Activated naive CD4-positive, alpha-beta T cell treated with anti-CD3 and anti-CD28 coated beads, Interleukin-2, amount 50 U/mL, for 16 hours (primary cell): ENCODE results near the gene TBC1D20.
A peak's percentile ranks its signal among the peaks of the same experiment; 100 is the strongest.

Experiments used
- DNase-seq: peaks from one replicate; pipeline ENCODE4 v3.0.0-alpha.2; 2020

Gene TBC1D20

DNA sequence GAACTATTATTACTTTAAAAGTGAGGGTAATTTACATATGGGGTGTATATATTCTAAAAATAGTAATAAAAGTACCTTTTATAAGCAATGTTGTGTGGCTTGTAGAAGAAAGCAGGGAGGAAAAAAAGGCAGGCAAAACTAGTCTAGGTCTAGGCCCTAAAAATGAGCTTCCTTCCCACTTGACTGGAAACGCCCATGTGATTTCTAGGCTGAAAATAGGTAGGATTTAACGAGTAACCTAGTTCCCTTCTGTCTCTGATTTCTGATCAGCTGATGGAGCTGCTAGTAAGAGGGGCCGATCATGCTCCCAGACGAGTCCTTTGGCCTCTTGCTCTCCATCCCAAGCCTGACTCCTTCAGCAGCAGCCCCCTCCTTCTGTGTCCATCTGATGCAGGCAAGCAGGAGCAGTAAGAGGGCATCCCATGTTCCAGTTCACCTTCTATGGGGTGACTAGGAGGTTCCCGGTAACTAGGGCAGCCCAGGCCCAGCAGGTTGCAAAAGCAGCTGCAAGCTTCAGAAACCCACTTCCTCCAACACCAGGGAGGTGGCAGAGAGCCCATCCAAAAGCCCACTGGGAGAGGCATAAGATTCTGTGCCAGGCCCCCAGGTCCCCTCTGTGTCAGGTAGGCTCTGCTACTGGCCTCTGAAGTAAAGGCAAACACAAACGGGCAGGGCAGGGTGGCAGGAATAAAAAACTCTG, 24.4 kb downstream of the TBC1D20 start:
- no peak for DNase-seq

DNA sequence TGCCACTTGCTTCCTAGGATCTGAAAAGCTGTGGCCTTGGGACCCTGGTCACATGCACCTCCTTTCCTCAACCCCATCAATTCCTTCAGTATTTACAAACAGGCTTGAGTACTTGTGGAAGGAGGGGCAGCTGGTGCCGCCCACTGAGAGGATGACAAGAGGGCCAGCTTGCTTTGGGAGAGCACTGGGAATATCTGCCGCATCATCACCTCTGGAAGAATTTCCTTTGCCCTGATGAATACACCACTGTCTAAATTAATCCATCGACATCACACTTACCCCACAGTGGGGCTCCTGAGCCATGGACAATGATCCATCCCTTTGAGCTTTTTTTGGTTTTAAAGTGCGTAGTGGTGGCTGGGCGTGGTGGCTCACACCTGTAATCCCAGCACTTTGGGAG, 25.9 kb downstream of the TBC1D20 start:
- no peak for DNase-seq

DNA sequence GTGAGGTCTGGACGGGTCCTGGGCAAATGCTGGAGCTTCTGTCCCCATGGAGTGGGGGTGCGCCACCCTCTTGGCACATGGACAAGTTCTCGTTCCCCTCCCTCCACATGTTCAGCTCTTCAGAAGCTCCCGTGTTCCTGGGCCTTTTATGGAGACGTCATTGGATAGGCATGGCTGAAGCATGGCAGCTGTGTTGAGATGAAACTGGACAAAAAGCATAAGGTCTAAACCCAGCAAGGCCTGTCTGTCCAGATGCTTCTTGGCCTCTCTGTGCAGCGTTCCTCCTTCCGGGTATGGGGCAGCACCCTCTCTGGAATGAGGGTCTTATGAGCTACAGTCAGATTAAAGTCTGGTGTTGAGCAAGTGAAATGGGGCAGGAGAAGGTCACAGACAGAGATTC, 26.8 kb downstream of the TBC1D20 start:
- DNase-seq = no peak

DNA sequence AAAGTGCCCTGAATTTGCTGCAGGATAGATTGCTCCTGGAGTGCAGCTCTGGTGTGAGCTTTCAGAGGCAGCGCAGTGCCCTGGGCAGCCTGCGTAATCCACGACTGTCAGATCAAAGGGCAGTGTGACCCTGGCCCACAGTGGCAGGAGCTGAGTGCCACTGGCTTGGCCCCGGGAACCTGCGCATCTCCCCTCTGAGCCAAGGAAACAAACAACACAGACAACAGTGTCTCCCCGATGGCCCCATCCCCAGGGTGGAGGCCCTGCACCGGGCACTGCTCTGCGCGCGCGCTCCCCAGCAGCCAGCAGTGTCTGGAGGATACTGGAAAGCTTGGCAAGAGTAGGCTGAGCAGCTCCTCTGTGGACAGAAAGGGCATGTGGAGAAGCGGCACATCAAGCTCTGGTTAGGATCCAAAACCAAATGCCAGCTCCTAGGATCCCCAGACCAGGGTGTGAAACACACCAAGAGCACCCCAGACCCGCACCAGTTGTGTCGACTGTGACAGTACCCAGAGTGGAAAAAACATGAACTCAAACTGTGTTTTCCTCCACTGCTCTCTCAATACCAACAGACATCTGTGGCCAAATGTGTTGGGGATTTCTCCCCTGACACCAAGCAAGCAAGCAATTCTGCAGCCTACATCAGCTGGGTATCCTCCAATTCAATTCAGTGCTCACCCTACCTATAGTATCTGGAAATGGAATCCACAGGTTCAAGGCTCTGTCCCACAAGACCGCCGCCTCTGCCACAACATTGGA, 27.5 kb downstream of the TBC1D20 start:
- no peak for DNase-seq

DNA sequence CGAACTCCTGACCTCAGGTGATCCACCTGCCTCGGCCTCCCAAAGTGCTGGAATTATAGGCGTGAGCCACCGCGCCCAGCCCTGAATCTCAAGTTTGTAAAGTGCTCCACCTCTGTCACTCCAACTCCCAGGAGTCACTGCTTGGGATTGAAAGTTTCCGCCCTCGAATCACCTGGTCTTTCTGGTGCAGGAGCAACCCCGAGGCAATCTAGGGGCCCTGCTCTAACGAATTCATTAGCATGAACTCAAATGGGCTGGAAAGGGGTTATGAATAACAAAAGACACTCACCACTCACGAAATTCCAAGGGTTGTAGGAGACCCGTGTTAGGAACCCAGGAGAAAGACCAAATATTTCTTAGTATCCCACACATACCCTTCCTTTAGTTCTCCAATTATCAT, 28.1 kb downstream of the TBC1D20 start:
- no peak for DNase-seq

DNA sequence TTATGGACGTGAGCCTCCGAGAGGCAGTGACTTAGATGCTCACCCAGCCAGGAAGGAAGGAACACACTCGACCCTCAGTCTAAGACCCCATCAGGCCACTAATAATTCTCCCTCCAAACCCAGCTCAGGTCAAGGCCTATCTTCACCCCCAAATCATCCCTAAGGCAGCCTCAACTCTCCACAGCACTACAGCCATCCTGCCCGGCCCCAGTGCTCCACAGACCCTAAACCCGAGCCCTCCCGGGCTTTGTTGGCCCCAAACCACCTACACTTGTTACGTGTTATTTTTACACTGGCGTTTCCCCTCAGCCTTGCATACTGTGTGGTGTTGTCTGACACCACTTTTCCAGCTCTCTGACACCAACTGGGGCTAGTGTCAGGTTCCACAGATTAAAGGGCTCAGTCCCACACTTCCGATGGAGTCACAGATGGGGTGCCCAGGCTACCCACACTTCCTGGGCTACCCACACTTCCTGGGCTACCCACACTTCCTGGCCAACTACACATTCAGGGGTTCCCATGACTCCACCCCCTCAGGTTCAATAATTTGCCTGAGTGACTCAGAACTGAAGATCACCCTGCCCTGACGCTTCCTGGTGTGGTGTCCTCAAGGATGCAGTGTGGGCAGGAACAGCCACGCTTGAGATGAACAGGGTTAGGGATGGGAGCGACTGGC, 28.9 kb downstream of the TBC1D20 start:
- DNase-seq = peak; percentile 53

DNA sequence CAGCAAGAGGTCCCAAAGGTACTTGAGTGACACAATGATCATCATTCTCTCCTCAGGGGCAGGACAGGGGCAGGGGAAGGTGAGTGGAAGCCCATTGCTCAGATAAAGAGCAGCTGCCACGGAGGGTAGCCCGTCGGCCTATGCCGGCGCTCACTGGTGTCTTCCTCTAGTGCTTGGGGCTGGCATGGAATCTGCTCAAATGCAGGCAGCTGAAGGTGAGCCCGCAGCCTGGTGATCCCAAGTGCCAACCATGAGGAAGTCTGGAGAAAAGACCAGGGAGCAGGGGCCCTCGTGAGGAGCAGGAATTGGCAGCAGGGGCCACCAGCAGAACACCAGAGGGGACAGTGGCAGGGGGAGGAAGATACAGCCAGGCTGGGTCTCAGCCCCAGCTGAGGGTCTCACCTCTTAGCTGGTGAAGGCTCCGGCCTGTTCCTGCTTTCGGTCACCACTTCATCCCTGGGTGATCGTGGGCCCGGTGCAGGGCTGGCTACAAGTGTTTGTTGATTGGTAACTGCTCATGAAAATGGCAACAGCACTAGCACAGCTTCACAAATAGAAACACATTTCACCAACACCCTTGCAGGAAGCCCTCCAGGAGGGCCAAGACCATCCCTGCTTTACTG, 29.5 kb downstream of the TBC1D20 start:
- no peak for DNase-seq

DNA sequence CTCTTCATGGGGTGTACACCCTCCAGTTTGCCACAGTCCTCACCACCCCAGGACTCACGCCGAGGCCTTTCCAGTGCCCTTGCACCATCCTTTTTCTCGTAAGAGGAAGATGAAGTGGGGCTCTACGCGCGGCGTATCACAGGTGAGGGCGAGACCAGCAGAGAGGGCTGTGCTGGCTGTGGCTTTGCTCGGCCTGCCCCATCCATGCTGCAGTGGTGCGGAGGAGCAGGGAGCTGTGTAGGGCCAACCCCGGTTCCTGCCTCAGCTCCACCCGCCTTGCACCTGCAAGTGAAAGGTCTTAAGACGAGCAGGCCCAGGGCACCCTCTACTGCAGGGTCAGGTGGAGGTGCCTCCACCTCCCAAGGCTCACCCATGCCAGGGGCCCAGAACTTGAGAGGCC, 30.1 kb downstream of the TBC1D20 start:
- DNase-seq = no peak

DNA sequence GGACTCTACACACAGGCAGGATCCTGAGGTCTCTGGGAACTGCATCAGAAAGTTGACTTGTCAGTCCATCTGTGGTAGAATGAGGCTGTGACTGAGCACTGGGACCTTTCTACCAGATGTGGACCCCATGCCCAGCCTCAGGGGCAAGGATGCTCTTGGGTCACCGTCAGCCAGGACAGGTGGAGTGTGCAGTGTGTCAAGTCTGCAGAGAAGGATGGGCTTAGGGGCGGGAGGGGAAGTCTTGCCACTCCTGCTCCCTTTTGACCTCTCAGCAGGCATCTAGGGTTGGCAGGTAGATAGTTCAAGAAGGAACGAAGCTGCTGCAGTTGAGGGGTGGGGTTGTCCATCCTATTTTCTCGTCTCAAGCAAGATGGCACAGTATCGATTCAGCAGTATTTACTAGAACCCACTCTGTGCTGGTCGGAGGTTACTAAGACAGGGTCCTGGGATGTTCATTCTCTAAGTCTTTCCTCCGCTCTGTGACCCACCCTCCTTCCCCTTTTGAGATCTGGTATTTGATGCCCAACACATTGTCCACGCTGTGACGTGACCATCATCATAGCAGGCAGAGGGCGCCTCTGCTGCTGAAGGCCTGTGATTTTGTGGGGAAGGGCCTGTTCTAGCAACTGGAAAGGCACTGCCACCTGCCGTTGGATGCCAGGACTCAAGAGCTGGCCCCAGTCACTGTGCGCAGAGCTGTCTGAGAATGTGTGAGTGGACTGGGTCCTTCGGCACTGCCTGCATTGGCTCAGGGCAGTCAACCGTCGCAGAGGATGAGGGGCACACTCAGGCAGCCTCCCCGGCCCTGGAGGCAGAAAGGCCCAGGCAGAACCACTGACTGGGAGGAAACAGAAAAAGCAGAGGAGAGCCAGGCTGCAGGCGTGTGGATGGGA, 31.1 kb downstream of the TBC1D20 start:
- peak; percentile 32 for DNase-seq

DNA sequence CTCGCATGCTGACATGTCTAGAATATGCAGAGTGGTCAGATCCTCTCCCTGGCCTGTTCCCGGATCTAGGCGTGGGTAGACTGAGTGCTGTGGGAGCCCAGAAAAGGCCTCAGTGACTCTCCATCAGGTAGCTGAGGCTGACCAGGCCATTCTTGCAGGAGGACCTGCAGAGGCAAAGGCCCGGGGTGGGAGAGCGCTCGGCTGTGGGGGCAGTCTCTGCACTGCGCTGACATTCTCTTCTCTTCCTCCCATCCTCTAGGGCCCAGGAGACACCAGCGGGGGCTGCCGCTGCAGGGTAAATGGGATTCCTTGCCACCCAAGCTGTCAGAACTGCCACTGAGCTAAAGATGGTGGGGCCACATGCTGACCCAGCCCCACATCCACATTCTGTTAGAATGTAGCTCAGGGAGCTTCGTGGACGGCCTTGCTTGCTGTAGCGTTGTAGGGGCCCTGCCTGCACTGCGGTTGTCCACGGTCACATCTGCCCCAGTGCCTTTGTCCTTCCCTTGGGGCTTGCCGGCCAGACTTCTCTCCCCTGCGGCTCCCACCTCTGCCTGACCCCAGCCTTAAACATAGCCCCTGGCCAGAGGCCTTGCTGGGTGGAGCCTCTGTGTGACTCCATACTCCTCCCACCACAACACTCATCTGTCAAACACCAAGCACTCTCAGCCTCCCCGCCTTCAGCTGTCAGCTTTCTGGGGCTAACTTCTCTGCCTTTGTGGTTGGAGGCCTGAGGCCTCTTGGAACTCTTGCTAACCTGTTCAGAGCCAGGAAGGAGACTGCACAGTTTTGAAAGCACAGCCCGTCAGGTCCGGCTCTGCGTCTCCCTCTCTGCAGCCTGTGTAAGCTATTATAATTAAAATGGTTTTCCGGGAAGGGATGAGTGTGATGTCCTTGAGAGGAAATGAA, 32.0 kb downstream of the TBC1D20 start:
- DNase-seq = no peak

DNA sequence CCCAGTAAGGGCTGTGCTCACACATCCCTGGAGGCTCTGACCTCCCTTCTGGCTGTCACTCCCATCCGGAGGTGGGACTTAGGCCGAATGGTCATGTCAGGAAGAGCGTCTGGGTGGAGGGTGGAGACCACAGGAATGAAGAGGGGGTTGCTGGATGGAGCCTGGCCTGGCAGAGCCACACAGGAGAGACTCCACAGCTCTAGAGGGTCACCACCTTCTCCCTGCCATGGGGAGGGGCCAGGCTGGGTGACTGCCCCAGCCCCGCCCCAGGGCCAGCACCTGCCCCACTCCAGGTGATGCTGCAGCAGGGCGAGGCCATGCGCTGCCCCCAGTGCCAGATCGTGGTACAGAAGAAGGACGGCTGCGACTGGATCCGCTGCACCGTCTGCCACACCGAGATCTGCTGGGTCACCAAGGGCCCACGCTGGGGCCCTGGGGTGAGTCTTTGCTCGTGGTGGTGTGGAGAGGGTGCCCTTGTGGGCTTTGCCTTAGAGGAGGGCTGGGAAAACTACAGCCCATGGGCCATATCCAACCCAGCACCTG, 33.6 kb downstream of the TBC1D20 start:
- no peak for DNase-seq

DNA sequence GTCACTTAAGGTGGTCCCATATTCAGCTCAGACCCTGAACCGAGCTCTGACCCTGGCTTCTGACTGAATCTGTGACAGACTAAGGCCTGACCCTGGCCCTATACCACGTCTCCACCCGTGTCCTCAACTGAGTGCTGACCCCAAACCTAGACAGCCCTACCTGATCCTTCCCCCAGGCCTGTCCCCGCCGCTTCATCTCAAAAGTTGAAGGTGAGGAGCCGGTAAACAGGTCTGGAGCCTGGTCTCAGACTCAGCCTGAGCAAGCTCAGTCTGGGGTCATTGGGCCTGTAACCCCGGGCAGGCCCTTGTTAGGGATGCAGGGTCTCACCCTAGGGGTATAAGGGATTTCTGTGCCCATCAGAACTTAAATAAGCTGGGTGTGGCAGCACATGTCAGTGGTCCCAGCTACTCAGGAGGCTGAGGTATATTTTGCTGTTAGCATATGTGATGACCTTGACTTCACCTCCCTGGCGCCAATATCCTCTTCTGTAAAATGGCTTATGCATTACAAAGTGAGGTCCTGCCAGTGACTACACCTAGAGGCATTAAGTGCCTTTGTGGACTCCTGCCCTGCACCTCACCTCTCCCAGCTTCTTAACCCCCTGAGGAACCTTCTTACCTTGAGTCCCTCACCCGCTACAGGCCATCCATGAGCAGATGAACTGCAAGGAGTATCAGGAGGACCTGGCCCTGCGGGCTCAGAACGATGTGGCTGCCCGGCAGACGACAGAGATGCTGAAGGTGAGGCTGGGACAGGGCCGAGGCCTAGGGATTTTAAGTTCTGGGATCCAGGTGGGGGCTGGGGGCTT, 34.3 kb downstream of the TBC1D20 start:
- DNase-seq = no peak

DNA sequence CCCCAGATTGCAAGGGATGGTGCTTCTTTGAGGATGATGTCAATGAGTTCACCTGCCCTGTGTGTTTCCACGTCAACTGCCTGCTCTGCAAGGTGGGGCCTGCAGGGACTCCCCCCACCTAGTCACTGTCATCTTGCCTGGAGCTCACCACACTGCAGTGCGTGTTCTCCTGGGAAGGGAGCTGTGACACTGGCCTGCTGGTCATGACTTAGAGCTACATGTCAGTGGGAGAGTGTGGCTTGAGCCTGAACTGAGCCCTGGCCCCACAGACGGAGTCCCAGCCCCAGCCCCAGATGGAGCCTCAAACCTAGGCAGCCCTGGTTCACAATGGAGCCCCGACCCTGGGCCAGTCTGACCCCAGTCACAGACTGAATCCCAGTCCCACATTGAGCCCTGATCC, 34.9 kb downstream of the TBC1D20 start:
- no peak for DNase-seq

DNA sequence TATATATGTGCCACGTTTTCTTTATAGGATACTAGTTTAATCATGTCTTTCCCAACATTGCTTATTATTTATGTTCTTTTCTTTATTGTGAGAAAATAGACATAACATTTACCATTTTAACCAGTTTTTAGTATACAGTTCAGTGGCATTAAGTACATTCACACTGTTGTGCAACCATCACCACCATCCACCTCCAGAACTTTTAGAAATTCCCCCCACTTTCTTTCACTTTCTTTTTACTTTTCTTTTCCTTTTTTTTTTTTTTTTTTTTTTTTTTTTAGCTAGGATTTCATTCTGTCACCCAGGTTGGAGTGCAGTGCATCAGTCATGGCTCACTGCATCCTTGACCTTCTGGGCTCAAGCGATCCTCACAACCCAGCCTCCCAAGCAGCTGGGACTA, 35.8 kb downstream of the TBC1D20 start:
- DNase-seq = no peak

DNA sequence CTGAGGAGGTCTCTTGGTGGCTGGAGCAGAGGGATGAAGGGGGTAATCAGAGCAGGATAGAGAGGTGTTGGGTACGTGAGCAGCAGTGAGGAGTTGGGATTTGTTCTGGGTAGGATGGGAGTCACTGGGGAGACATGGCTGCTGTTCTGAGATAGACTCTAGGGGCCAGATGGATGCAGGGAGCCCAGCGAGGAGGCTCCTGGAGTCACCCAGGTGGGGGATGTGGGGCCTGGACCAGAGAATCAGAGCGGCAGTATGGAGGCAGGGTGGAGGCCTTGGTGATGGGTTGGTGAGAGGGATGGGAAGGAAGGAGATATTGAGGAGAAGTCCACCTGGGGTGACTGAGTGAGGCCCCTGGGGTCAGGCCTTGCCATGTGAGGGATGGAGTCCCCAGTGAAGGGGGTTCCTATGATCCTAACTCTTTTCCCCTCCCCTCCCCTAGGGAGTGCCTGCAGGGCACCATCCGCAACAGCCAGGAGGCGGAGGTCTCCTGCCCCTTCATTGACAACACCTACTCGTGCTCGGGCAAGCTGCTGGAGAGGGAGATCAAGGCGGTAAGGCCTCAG, 40.6 kb downstream of the TBC1D20 start:
- no peak for DNase-seq

DNA sequence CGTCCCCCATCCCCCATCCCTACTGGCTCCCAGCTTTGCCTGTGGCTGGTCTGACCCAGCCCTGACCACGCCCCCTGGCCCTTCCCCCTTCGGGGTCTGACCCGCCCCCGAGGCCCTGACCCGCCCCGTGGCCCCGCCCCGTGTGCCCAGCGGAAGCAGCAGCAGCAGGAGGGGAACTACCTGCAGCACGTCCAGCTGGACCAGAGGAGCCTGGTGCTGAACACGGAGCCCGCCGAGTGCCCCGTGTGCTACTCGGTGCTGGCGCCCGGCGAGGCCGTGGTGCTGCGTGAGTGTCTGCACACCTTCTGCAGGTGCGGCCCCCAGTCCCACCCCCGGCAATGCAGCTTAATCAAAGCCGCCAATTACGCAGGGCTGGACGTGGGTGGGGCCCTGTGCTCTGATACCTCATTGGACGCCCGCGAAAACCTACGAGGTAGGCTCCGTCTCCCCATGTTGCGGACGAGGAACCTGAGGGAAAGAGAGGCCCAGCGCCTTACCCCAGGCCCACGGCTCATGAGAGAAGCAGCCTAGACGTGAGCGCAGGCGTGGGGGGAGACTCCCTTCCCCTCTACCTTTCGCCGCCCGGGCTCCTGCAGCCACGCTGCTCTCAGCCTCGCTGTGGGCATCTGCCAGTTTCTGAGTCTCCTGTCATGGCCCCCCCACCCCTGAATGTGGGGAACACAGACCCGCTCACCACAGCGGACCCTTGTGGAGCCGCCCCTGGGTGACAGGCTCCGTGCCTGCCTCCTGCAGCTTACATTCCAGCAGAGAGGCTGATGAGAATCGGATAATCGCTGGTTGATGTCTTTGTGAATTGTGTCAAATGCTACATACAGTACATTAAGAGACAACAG, 41.4 kb downstream of the TBC1D20 start:
- no peak for DNase-seq

DNA sequence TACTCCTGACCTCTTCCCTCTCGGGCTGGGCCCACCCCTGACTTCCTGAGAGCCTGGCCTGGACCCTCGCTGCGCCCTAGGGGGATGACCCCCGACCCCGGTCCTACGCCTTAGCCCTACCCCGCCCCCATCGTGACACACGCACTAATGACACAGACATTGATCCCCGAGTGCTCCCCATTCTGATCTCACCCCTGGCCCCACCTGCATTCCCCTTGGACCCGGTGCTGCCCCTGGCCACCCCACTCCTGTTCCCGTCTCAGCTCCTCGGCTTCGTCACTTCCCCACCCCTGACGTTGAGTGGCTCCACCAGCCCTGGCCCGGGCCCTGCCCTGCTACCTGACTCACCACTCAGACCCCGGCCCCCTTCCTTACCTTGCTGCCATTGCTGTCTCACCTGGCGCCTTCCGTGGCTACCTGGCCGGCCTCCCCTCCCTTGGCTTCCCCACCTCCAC, 42.1 kb downstream of the TBC1D20 start:
- DNase-seq = no peak

DNA sequence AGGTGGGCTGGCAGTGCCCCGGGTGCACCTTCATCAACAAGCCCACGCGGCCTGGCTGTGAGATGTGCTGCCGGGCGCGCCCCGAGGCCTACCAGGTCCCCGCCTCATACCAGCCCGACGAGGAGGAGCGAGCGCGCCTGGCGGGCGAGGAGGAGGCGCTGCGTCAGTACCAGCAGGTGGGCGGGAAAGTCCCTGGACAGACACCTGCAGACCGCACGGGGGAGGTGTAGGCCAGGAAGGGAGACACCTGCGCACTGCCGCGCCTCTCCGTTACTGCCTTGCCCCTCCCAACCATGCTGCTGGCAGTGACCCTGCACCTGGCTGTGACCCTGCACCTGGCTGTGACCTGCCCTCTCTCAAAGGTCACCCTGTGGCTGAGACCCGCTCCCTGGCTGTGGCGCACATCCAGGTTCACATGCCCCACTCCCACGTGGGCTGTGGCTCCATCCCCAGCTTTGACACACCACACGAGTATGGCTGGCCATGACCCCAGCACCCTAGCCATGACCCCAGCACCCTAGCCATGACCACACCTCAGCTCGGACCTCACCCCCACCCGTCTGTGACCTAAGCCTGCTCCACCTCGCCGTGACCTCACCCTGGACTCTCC, 42.7 kb downstream of the TBC1D20 start:
- DNase-seq = no peak
